KBM-7 (cell line): ENCODE data around the gene GPS2.

ENCODE experiments used
- DNase-seq: peaks from one replicate; pipeline ENCODE4 v3.0.0-alpha.2; 2015
- in situ Hi-C: fragments of 300-500 bp; cut with MboI; formaldehyde crosslinking; loops from 2 replicates; pipeline ENCODE4 v1.14.3; 2020; ENCODE audit warnings: low sequenced_read_pairs, low pct_unique_long_range_greater_than_20kb, mixed read lengths

Gene GPS2

GRCh38 chr17:7314719-7315569 is at the start of gene GPS2:
Gene GPS2 (minus strand): TSS chr17:7315360. CDS start chr17:7315052, 308 bp downstream.
- in situ Hi-C loops, result no loop called here
- DNase-seq, result peak; percentile 91

- no peak for DNase-seq
- in situ Hi-C loops, result no loop called here
Measured at GRCh38 chr17:7363311-7363710, 48.2 kb upstream of the GPS2 start.

GRCh38 chr17:7361906-7362305 is 46.7 kb upstream of the GPS2 start:
- in situ Hi-C loops, result no loop called here
- no peak for DNase-seq

GRCh38 chr17:7357381-7357780 is 42.2 kb upstream of the GPS2 start:
- in situ Hi-C loops, result no loop called here
- no peak for DNase-seq

- in situ Hi-C loops, result no loop called here
- no peak for DNase-seq
Measured at GRCh38 chr17:7356756-7357155, 41.6 kb upstream of the GPS2 start.

- in situ Hi-C loops, result no loop called here
- DNase-seq, result peak; percentile 94
Measured at GRCh38 chr17:7356072-7356549, 41.0 kb upstream of the GPS2 start.

- DNase-seq, result no peak
- in situ Hi-C loops, result no loop called here
Measured at GRCh38 chr17:7355573-7355972, 40.4 kb upstream of the GPS2 start.

- DNase-seq, result no peak
- in situ Hi-C loops, result no loop called here
Measured at GRCh38 chr17:7355053-7355452, 39.9 kb upstream of the GPS2 start, which contains the start of gene TMEM95. Gene TMEM95 (plus strand): TSS chr17:7355156. CDS start chr17:7355205, 49 bp downstream.

- no peak for DNase-seq
- in situ Hi-C loops, result no loop called here
Measured at GRCh38 chr17:7354262-7354843, 39.2 kb upstream of the GPS2 start.

- in situ Hi-C loops, result no loop called here
Measured at GRCh38 chr17:7352910-7353635, 37.9 kb upstream of the GPS2 start.

GRCh38 chr17:7352503-7352889 is 37.3 kb upstream of the GPS2 start:
- no peak for DNase-seq
- in situ Hi-C loops, result no loop called here

More at GRCh38 chr17:7352910-7353635, 37.9 kb upstream of the GPS2 start:
- no peak for DNase-seq

- no peak for DNase-seq
- in situ Hi-C loops, result no loop called here
Measured at GRCh38 chr17:7351665-7352502, 36.7 kb upstream of the GPS2 start, which contains the start of gene KCTD11. Gene KCTD11 (plus strand): TSS chr17:7352162.

- DNase-seq, result no peak
- in situ Hi-C loops, result loop anchor here (25.0 kb wide), 1 partner anchor 311 kb away; the partner anchor contains the start of genes SLC16A11 and SLC16A13
Measured at GRCh38 chr17:7348478-7349242, 33.5 kb upstream of the GPS2 start.

GRCh38 chr17:7347630-7348477 is 32.7 kb upstream of the GPS2 start:
- in situ Hi-C loops, result loop anchor here (25.0 kb wide), 1 partner anchor 311 kb away; the partner anchor contains the start of genes SLC16A11 and SLC16A13

GRCh38 chr17:7346761-7347614 is 31.8 kb upstream of the GPS2 start:
- in situ Hi-C loops, result loop anchor here (25.0 kb wide), 1 partner anchor 310 kb away; the partner anchor contains the start of genes SLC16A11 and SLC16A13
- no peak for DNase-seq

More at GRCh38 chr17:7347630-7348477, 32.7 kb upstream of the GPS2 start:
- no peak for DNase-seq

- no peak for DNase-seq
- in situ Hi-C loops, result loop anchor here (25.0 kb wide), 1 partner anchor 306 kb away; the partner anchor contains the start of genes SLC16A11 and SLC16A13
Measured at GRCh38 chr17:7343250-7343649, 28.1 kb upstream of the GPS2 start.
